ENCODE results near the gene ZBTB47. TPM values are rescaled to one million over a fixed set of nuclear protein-coding genes. Genes with fewer than 3 reads are reported as not detected.

The ZBTB47 gene
- total RNA-seq, 1 experiment from 2014 or later: 16.1 TPM

DNA sequence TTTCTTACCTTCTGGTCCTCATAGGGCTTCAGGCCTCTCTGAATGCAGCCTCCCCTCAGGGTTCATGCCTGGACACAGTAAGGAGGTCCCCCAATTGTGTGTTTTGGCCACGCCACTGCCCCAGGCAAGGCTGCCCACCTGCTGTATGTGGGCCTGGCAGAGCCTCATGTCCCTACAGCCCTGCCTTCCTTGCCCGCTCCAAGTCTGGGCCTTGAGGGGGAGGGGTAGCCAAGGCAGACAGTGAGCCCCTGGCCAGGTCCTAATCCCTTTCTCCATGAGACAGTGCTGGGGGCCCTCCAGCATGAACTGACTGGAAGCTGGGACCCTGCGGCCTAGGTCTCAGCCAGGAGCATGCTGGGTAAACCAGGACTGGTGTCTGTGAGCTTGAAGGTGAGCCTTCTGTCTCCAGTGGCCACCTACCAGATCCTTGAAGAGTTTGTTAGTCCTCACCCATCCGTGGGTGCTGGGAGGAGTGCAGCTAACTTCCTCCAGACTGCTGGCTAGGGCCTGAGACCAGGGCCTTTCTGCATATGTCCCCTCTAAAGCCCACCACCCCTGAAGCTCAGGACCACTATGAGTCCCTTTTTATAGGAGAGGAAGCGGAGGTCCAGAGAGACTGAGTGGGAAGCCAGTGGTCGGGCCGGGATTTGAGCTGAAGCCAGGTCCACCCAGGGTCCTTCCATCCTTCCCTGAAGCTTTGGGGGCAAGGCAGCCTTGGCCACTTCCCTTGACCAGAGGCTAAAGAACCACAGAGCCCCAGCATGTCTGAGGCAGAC lies 8.7 kb downstream of the ZBTB47 start:
- in situ Hi-C loops (cut with HindIII; ENCODE audit: low sequenced_read_pairs): no loop called here
- no peak for DNase-seq (ENCODE audit: low spot score)

GRCh38 chr3:42662813-42663535 lies 9.5 kb downstream of the ZBTB47 start:
- no peak for DNase-seq (ENCODE audit: low spot score)
- in situ Hi-C loops (cut with HindIII; ENCODE audit: low sequenced_read_pairs): no loop called here

GRCh38 chr3:42663581-42664437 lies 10.3 kb downstream of the ZBTB47 start:
- in situ Hi-C loops (cut with HindIII; ENCODE audit: low sequenced_read_pairs): no loop called here
- no peak for DNase-seq (ENCODE audit: low spot score)

DNA sequence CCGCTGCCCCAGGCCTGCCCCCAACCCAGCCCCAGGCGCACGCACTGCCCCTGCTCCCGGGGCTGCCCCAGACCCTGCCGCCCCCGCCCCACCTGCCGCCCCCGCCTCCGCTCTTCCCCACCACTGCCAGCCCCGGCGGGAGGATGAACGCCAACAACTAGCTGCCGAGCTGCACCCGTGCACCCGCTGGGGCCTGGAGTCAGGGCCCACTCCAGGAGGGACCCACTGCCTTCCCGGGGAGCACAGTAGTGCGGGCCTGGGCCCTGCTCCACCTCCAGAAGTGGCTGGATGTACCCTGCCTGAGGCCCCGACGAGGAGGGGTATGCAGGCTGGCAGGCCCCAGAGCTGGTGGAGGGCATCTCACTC lies 10.9 kb downstream of the ZBTB47 start:
- no peak for DNase-seq (ENCODE audit: low spot score)
- in situ Hi-C loops (cut with HindIII; ENCODE audit: low sequenced_read_pairs): no loop called here

- in situ Hi-C loops (cut with HindIII; ENCODE audit: low sequenced_read_pairs): no loop called here
- DNase-seq (ENCODE audit: low spot score): no peak
Measured at GRCh38 chr3:42665050-42665878, 11.8 kb downstream of the ZBTB47 start.

- DNase-seq (ENCODE audit: low spot score): no peak
- in situ Hi-C loops (cut with HindIII; ENCODE audit: low sequenced_read_pairs): no loop called here
Measured at GRCh38 chr3:42666022-42666421, 12.5 kb downstream of the ZBTB47 start.

GRCh38 chr3:42666577-42666998 lies 13.1 kb downstream of the ZBTB47 start:
- in situ Hi-C loops (cut with HindIII; ENCODE audit: low sequenced_read_pairs): no loop called here
- DNase-seq (ENCODE audit: low spot score): no peak

DNA sequence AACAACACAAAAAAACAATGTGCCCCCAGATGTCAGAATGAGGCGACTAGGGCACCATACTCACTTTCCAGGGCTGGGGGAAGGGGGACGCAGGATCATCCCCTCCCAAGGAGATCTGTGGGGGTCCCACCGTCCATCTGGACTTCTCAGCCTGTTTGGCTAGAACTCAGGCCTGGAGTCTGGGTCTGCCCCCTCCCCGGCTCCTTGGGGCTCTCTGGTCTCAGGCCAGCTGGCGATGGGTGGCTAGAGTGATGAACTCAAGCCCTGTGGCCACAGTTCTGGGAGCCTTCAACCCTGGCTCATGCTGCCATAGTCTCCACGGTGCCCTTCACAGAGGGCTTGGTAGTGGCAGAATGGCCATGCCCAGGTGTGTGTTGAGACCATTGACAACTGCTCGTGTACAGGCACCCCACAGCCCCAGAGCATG lies 13.6 kb downstream of the ZBTB47 start:
- no peak for DNase-seq (ENCODE audit: low spot score)
- in situ Hi-C loops (cut with HindIII; ENCODE audit: low sequenced_read_pairs): no loop called here

GRCh38 chr3:42667523-42668412 lies 14.3 kb downstream of the ZBTB47 start:
- in situ Hi-C loops (cut with HindIII; ENCODE audit: low sequenced_read_pairs): no loop called here
- peak; percentile 84 for DNase-seq (ENCODE audit: low spot score)

DNA sequence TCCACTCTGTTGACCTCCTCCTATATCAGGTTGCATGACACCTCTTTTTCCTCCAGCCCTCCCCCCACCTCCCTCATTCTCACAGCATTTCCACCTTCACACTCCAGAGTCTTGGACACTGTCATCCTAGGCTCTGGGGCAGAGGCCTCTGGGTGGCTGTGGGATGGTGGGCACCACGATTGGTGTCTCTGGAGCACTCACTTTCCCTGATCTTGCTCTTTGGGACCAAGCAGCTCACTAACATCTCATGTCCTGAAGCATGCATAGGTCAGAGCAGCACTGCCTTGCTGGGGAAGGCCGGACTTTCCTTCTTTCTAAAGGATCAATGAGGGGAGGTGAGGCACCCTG lies 14.9 kb downstream of the ZBTB47 start:
- DNase-seq (ENCODE audit: low spot score): no peak
- in situ Hi-C loops (cut with HindIII; ENCODE audit: low sequenced_read_pairs): no loop called here

GRCh38 chr3:42668793-42669217 lies 15.3 kb downstream of the ZBTB47 start:
- in situ Hi-C loops (cut with HindIII; ENCODE audit: low sequenced_read_pairs): no loop called here
- no peak for DNase-seq (ENCODE audit: low spot score)

GRCh38 chr3:42670051-42670576 lies 16.6 kb downstream of the ZBTB47 start:
- no peak for DNase-seq (ENCODE audit: low spot score)
- in situ Hi-C loops (cut with HindIII; ENCODE audit: low sequenced_read_pairs): no loop called here

GRCh38 chr3:42670670-42671069 lies 17.2 kb downstream of the ZBTB47 start:
- in situ Hi-C loops (cut with HindIII; ENCODE audit: low sequenced_read_pairs): no loop called here
- no peak for DNase-seq (ENCODE audit: low spot score)

- no peak for DNase-seq (ENCODE audit: low spot score)
- in situ Hi-C loops (cut with HindIII; ENCODE audit: low sequenced_read_pairs): no loop called here
Measured at GRCh38 chr3:42672515-42672914, 19.0 kb downstream of the ZBTB47 start.

- in situ Hi-C loops (cut with HindIII; ENCODE audit: low sequenced_read_pairs): no loop called here
- DNase-seq (ENCODE audit: low spot score): no peak
Measured at GRCh38 chr3:42673082-42673481, 19.6 kb downstream of the ZBTB47 start.

DNA sequence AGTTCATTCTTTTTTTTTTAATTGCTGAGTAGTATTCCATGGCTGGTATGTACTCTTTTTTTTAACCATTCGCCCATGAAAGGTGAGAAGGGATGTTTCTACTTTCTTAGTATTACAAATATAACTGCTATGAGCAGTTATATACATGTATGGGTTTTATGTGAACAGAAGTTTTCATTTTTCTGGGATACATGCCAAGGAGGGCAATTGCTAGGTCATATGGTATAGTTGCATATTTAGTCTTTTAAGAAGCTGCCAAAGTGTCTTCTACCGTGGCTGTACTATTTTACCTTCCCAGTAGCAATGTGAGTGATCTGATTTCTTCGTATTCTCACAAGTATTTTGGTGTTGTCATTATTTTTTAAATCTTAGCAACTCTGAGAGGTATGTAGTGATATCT lies 20.6 kb downstream of the ZBTB47 start:
- in situ Hi-C loops (cut with HindIII; ENCODE audit: low sequenced_read_pairs): no loop called here

DNA sequence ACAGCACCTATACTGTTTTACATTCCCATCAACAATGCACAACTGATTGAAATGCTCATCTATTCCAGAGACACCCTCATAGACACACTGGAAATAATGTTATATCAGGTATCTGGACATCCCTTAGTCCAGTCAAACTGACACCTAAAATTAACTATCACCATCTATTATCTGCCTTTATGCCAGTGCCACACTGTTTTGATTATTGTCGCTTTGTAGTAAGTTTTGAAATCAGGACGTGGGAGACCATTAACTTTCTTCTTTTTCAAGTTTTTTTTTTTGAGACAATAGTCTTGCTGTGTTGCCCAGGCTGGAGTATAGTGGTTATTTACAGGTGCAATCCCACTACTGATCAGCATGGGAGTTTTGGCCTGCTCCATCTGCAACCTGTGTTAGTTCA lies 22.4 kb downstream of the ZBTB47 start:
- in situ Hi-C loops (cut with HindIII; ENCODE audit: low sequenced_read_pairs): no loop called here

More for the DNA sequence above, 20.6 kb downstream of the ZBTB47 start:
- no peak for DNase-seq (ENCODE audit: low spot score)

GRCh38 chr3:42678447-42678846 lies 24.9 kb downstream of the ZBTB47 start:
- no peak for DNase-seq (ENCODE audit: low spot score)
- in situ Hi-C loops (cut with HindIII; ENCODE audit: low sequenced_read_pairs): no loop called here

More for the DNA sequence above, 22.4 kb downstream of the ZBTB47 start:
- no peak for DNase-seq (ENCODE audit: low spot score)
